Measurements from ENCODE around the gene TFCP2.
"Not testable (repeated sequence)": the region's sequence is repeated elsewhere in the genome, so short reads cannot be mapped to it uniquely, and the experiment has no call there.

The TFCP2 gene

DNA sequence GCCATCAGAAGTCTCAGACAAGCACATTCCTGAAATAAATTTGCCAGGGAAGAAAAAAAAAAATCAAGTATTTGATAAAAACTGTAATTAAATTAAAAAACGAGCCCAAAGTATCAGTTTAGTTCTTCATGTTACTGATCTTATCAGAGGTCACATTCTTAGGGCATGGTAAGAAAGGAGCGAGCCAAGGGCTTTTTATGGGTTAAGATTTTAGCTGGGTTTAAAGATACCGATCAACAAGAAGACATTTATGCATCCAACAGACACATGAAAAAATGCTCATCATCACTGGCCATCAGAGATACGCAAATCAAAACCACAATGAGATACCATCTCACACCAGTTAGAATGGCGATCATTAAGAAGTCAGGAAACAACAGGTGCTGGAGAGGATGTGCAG, 94.6 kb downstream of the TFCP2 start:
- not testable (repeated sequence) for DNase-seq

DNA sequence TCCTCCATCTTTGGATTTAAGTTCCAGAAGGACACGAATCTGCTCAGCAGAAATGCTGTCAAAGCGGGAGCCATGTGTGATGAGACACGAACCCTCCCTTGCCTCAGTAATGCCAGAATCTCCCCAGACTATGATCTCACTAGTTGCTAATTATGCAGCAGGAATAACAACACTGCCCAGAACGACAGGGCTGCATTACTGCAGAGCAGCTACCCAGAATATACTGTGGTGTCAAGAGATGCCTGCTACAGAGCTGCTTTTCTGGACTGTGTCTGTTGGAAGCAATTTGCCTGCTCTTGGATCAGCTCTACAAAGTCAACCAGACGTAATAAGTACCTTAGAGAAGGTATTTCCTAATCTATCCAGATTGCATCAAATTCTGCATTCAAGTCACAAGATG, 95.0 kb downstream of the TFCP2 start:
- no peak for DNase-seq

DNA sequence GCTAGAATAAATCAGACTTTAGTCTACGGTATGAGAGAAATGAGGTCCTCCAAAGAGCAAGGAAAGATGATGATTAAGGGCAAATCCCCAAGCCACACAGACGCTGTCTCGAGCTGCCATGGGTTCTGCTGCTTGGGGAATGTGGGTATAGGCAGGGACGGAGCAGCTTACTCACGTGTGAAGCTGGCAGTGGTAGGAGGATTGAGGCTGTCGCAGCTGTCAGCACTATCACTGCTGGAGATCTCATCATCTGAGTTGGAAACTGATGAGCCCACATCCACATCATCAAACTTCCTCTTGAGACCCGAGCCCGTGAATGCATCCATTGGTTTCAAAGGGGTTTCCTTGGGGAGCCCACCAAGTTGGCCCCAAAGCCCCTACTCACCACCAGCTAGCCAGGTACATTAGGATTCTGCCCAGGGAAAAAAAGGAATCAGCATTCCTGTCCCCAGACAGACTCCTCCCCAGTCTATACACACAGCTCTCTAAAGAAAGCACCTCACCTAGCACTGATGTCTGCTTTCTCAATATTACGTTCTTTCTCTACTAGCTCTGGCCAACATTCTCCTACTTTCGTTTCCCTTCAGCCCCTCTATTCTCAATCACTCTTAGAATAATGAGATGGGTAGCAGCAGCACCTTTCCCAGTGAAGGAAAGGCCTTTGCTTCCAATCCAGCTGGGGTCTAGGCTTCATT, 96.6 kb downstream of the TFCP2 start:
- no peak for DNase-seq

DNA sequence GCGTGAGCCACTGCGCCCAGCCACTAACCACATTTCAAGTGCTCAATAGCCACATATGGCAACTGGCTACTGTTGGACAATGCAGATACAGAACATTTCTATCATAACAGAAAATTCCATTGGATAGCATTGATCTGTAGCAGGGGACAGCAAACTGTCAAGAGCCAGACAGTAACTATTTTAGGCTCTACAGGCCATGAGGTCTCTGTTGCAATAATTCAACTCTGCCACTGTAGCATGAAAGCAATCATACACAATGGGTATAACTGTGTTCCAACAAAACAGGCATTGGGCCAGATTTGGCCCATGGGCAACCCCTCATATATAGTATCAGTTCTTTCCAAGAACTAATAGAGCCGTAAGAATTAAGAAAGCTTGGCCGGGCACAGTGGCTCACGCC, 97.5 kb downstream of the TFCP2 start:
- no peak for DNase-seq

DNA sequence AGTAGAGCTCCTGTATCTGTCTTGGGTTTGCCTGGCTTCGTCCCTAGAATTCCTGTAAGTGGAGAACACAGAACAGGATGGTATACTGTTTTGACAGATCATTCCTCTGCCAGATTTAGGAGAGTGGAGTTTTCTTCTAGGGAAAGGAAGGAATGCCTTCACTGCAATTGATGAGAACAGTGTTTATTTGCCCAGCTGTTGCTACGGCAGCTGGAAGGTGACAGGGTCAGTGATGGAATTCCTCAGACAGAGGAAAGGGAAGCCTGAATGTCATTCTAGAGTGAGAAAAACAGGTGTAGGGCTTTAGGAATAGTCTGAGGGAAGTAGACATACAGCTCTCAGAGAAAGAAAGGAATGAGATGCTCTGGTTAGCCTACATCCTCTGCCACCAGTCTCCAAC, 101.3 kb downstream of the TFCP2 start:
- DNase-seq: no peak

DNA sequence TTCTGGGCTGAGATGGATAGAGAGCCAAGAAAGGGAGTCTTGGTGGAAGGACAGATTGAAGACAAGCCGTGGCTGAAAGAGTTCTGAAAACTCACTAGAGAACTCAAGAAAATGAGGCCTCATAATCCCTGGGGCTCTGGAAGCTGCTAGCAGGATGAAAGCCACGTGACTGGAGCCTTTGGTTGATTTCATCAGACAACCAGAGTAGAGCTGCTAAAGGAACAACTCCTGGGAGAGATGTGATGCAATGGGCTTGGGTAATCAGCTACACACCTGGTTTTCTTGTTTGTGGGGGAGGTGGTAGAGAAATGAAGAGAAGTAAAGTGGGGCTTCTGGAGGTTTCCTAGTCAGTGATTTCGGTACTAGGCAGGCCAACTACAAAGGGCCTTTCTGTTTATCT, 102.9 kb downstream of the TFCP2 start:
- no peak for DNase-seq

DNA sequence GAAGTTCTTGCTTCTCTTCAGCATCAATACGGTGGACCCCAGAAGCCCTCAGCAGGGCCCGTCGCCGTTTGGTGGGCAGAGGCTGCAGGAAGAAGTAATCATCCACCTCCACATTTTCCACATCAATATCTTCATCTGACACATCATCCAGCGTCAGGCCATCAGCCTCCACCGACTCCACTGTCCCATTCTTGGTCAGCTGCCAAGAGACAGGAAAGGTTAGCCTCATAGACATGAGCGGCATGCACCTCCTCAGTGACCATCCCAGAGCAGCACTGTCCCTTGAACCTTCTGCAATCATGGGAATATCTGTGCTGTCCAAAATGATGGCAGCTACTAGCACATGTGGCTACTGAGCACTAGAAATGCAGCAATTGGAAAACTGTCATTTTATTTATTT, 105.2 kb downstream of the TFCP2 start:
- DNase-seq: no peak

DNA sequence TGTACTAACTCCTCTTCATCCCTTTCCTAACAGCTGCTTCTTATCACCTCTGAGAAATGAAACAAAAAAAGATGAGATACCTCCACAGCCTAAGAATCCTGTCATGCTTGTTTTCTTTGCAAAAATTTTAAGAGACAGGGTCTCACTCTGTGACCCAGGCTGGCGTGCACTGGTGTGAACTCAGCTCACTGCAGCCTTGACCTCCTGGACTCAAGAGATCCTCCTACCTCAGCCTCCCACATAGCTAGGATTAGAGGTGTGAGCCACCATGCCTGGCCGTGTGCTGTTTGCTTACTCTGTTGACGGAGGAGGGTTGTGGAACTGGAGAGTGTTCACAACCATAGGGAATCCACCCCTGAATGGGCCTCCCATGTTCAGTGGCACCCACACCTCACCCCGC, 105.7 kb downstream of the TFCP2 start:
- DNase-seq: no peak

DNA sequence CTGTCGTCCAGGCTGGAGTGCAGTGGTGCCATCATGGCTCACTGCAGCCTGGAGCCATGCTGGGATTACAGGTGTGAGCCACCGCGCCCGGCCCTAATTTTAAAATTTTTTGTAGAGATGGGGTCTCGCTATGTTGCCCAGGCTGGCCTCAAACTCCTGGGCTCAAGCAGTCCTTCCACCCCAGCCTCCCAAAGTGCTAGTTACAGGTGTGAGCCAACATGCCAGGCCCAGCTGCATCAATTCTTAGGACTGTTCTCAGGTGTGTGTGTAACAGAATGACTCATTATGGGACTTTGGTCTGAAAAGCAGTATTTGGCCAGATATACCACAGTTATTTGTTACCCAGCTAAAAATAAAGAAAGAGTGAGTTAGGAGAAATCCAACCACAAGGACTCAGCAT, 107.4 kb downstream of the TFCP2 start:
- DNase-seq: no peak

DNA sequence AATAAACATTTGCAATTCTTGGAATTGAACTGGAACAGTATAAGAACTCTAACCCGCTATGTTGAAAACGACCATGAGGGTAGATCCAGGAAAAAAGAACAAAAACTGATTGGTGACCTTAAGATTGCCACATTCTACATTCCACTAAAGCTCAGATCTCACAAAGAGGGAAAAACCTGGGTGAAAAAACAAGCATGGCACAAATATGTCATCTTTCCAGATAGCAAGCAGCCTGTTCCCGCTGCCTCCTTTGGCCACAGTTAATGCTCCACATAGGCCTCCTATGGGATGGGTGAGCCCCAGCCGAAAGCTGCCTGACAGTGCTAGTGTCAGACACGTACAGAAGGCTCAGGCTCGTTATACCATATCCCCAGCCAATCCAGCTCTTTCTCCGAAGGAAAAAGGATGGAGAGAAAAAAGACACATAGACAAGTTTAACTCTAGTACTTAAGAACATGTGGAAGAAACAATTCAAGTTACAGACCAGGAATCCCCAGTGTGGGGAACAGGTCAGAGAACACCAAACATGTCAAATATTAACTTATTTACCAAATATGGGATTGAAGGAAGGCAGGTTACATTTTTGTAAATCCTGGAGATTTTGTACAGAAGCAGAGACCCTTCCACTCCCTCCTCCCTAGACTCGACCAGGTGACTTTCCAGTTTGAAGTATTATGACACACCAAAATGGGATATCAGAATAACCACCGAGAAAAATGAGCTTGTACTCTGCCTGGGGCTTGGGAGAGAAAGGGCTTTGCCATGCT, 110.1 kb downstream of the TFCP2 start:
- DNase-seq: no peak

DNA sequence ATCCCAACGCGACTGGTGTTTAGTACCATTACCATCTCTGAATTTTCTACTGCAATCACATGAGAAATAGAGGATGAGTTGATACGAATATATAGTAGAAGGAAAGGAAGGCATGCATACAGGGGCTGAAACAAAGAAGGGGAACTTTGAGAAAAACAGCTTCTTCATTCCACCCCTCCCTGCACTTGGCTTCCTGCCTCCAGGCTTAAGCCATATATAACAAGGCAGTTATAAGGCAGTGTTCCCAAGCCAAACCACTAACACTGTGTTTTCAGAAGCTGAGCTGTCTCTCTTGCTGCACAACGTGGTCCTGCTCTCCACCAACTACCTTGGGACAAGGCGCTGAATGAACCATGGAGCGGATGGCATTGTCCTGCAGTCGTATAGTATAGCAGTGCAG, 113.8 kb downstream of the TFCP2 start:
- DNase-seq: no peak

DNA sequence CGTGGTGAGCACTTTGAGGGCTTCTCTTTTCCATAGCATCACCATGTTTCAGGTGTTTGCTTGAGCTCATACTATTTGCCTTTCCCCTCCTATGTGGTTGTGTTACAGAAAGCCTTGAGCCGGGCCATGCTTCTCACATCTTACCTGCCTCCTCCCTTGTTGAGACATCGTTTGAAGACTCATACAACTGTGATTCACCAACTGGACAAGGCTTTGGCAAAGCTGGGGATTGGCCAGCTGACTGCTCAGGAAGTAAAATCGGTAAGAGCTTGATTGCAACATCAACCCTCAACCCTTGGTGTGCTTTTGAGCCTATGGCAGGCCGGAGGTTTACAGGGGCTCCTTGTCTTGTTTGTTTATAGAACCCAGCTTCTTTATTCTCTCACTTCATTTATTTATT, 116.7 kb downstream of the TFCP2 start:
- no peak for DNase-seq

DNA sequence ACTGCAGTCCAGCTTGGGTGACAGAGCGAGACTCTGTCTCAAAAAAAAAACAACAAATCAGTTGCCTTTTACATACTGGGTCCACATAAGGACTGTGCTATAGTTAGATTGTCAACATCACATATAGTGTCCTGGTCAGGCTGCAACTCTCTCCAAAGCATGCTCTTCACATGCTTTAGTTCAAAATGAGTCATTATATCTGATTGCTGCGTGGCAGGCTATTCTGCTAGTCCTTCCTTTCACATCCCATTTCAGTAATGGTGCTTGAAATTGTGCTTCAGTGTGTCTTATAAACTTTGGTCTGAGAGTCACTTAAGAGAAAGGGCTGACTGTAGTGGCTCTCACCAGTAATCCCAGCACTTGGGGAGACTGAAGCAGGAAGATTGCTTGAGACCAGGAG, 117.9 kb downstream of the TFCP2 start:
- no peak for DNase-seq

DNA sequence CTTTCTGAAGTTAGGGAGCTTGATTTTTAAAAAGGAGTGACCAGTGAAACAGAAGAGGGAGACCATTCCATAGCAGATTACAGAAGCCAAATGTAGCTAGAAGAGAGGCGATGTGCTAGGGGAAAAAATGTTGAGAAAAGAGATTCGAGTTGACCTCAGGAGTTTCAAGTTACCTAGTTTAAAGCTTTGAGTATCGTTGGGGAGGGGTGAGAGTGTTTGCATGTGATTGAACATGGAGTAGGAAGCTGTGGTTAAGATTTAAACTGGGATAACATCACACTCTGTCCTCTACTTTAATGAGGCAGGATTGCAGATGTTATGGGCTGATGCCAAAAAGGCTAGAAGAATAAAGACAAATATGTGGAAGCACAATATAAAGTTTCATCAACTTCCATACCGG, 121.1 kb downstream of the TFCP2 start:
- no peak for DNase-seq

DNA sequence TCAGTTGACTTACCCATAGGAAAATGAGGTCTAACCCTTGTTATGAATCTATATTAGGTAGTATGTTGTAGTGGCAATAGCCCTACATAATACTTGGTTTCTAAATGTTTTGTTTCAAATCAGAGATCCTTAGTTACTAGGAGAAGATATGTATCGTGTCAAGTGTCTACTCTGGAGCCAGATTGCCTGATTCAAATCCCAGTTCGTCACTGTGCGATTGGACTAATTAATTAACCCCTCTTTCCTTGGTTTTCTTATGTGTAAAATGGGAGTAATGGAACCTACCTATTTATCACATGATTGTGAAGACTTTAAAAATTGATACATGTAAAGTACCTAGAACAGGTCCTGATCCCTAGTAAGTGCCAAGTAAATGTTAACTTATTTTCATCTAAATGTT, 123.4 kb downstream of the TFCP2 start:
- DNase-seq: no peak

DNA sequence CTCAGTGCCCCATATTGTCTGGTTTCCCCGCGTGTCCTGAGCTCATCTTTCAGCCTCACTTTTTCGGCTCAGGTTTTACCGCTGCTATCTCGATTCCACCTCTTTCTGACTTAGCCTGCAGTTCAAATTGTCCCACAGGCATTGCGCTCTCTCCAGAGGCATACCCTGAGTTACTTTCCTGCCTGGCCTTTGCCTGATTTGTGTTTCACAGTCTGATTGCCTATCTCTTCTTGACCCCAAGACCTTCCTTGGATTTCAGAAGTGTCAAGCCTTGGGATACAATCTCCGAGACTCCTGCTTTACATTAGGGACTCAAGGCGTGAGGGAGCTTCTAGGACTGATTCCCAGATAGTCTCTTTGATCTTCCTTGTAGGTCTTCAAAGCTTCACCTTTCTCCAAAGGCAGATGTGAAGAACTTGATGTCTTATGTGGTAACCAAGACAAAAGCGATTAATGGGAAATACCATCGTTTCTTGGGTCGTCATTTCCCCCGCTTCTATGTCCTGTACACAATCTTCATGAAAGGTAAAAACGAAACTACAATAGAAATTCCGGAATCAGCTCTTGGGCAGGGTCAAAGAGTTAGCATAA, 124.2 kb downstream of the TFCP2 start:
- peak in 2 of 6 experiments; percentile 7 to 52 for DNase-seq

DNA sequence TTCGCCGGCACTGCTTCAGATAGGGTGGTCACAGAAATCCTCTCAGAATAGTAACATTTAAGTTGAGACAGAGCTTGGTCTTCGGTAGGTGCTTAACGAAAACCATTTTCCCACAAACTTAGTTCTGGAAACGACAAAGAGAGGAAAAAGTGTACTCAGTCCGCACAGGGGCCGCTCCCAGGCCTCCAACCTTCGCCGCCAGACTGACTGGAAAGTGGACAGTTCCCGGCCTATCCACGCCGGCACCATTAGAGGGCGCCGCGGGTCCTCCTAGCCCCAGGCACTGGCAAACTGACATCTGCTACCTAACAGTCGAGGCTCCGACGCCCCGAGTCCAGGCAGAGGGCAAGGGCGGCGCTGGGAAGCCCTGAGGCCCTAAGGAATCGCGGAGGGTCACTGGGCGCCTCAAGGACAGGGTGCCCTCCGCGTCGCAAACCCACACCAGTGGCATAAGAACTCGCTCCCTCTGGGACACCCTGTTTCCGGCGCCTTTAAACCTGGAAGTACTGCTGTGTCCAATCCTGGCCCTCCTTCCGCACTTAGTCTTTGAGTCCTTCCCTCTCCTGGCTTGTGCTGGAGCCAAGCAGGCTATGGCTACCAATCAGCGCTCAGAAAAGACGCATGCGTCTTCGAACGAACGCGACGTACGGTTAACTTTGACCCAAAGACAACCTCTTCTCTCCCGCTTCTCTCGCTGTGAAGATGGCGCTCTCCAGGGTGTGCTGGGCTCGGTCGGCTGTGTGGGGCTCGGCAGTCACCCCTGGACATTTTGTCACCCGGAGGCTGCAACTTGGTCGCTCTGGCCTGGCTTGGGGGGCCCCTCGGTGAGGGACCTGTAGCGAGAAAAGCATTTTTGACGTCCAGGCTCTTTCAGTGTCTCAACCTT, 125.0 kb downstream of the TFCP2 start, which contains the start of gene LETMD1:
LETMD1 (plus strand) TSS at position 673 of the 886 bp plus-strand sequence; CDS start at position 703, 30 bp downstream.
- peak; percentile 83 to 99 (median 93) for DNase-seq
